Epithelial cell of esophagus (primary cell): ENCODE data around the gene SFXN1.
"Not testable (repeated sequence)": the region's sequence is repeated elsewhere in the genome, so short reads cannot be mapped to it uniquely, and the experiment has no call there.

Experiments used
- DNase-seq: peaks from one replicate; pipeline ENCODE4 v3.0.0; 2010; ENCODE audit warnings: low read depth
- H3K4me3 ChIP-seq: 2 replicates; pipeline ENCODE4 v1.5.1; 2011; ENCODE audit warnings: mild to moderate bottlenecking, low read length, control low read depth
- CTCF ChIP-seq: IDR thresholded peaks from 2 replicates; pipeline ENCODE4 v1.5.1; 2011; ENCODE audit warnings: low read depth, mild to moderate bottlenecking, low read length, control low read depth, inconsistent platforms; ENCODE audit not compliant: insufficient read depth; ENCODE audit errors: missing control alignments

Gene SFXN1

GRCh38 chr5:175444905-175445456 lies 33.4 kb upstream of the SFXN1 start:
- no peak overlapping the region for H3K4me3 ChIP-seq
- no peak for DNase-seq
- TF ChIP-seq CTCF: no peak

GRCh38 chr5:175446378-175446777 lies 32.0 kb upstream of the SFXN1 start:
- not testable (repeated sequence) for H3K4me3 ChIP-seq, DNase-seq

GRCh38 chr5:175447571-175447970 lies 30.8 kb upstream of the SFXN1 start:
- DNase-seq: no peak
- no peak for TF ChIP-seq CTCF
- H3K4me3 ChIP-seq: no peak overlapping the region

GRCh38 chr5:175448276-175448675 lies 30.1 kb upstream of the SFXN1 start:
- DNase-seq: no peak
- H3K4me3 ChIP-seq: no peak overlapping the region
- no peak for TF ChIP-seq CTCF

- TF ChIP-seq CTCF: no peak
These were observed 26.2 kb upstream of the SFXN1 start for GRCh38 chr5:175452166-175452565.

GRCh38 chr5:175454338-175454737 lies 24.0 kb upstream of the SFXN1 start:
- DNase-seq, H3K4me3 ChIP-seq: not testable (repeated sequence)

More at GRCh38 chr5:175452166-175452565, 26.2 kb upstream of the SFXN1 start:
- DNase-seq: no peak
- no peak overlapping the region for H3K4me3 ChIP-seq

GRCh38 chr5:175456105-175456742 lies 22.1 kb upstream of the SFXN1 start:
- no peak for TF ChIP-seq CTCF
- H3K4me3 ChIP-seq: no peak overlapping the region
- DNase-seq: no peak

GRCh38 chr5:175457466-175457865 lies 20.9 kb upstream of the SFXN1 start:
- no peak for TF ChIP-seq CTCF
- no peak overlapping the region for H3K4me3 ChIP-seq
- DNase-seq: no peak
